GM12878 (cell line): ENCODE results near the gene SLC9C1. TPM values are rescaled to one million over a fixed set of nuclear protein-coding genes. Genes with fewer than 3 reads are reported as not detected.

Source experiments
- BACH1 ChIP-seq: fragments of 450-650 bp; IDR thresholded peaks from 2 replicates; pipeline ENCODE4 v1.6.1; 2017; ENCODE audit warnings: mild to moderate bottlenecking, borderline replicate concordance
- CREM ChIP-seq: IDR thresholded peaks from 2 replicates; pipeline ENCODE4 v1.6.1; 2014; ENCODE audit warnings: antibody characterized with exemption, low read depth
- LARP7 ChIP-seq: fragments of 450-650 bp; IDR thresholded peaks from 2 replicates; pipeline ENCODE4 v1.6.1; 2017; ENCODE audit warnings: mild to moderate bottlenecking
- NFYB ChIP-seq: IDR thresholded peaks from 2 replicates; pipeline ENCODE4 v1.6.1; 2011; ENCODE audit warnings: low read depth, mild to moderate bottlenecking, low read length, improper control_type of control experiment, moderate library complexity; ENCODE audit not compliant: insufficient read depth
- PRDM15 ChIP-seq: fragments of 450-650 bp; formaldehyde crosslinking; IDR thresholded peaks from 2 replicates; pipeline ENCODE4 v1.4.0; 2020; ENCODE audit warnings: mild to moderate bottlenecking, moderate library complexity
- SKIL ChIP-seq: fragments of 450-650 bp; IDR thresholded peaks from 2 replicates; pipeline ENCODE4 v1.6.1; 2017; ENCODE audit warnings: mild to moderate bottlenecking, low read depth, inconsistent platforms; ENCODE audit not compliant: poor library complexity, severe bottlenecking
- SMC3 ChIP-seq: IDR thresholded peaks from 2 replicates; pipeline ENCODE4 v1.6.1; 2011; ENCODE audit warnings: low read length, improper control_type of control experiment, borderline replicate concordance
- TARDBP ChIP-seq: IDR thresholded peaks from 2 replicates; pipeline ENCODE4 v1.6.1; 2016; ENCODE audit warnings: borderline replicate concordance
- ZBED1 ChIP-seq: IDR thresholded peaks from 2 replicates; pipeline ENCODE4 v1.6.1; 2016; ENCODE audit warnings: borderline replicate concordance
- ZNF687 ChIP-seq: fragments of 450-650 bp; IDR thresholded peaks from 2 replicates; pipeline ENCODE4 v1.6.1; 2017; ENCODE audit warnings: mild to moderate bottlenecking, moderate library complexity
- polyA plus RNA-seq, 11 experiments: library from polyadenylated mRNA; depleted of rRNA in 4 of 11; unstranded in 6 of 11; stranded (reverse) in 5 of 11; fragments of >200 nt; fragmentation: Nextera tagmentation in 4 of 11; fragmentation: Illumina TruSeq in 1 of 11; extraction: Ambion mirVana in 4 of 11; extraction: Trizol in 1 of 11; gene quantifications; 1 replicate in 1 of 11; 2 replicates in 10 of 11; pipeline versions ENCODE4 v1.2.1 to v1.2.3, GENCODE V29; 2011 to 2016; ENCODE audit warnings: inconsistent platforms in 2 of 11, missing spikeins in 2 of 11, low read depth in 1 of 11
- total RNA-seq, 4 experiments: library from RNA; depleted of rRNA in 3 of 4; stranded (reverse); fragments of >200 nt in 3 of 4; fragmentation: Illumina TruSeq in 1 of 4; extraction: Trizol in 1 of 4; gene quantifications; 2 replicates each; pipeline versions ENCODE4 v1.2.1 to v1.2.3, GENCODE V29; 2013 to 2021

The SLC9C1 gene
- total and polyA plus RNA-seq, 10 of the 15 experiments (the other 5 are each of a cell fraction or from before 2014, with no cell fraction given): not detected

DNA sequence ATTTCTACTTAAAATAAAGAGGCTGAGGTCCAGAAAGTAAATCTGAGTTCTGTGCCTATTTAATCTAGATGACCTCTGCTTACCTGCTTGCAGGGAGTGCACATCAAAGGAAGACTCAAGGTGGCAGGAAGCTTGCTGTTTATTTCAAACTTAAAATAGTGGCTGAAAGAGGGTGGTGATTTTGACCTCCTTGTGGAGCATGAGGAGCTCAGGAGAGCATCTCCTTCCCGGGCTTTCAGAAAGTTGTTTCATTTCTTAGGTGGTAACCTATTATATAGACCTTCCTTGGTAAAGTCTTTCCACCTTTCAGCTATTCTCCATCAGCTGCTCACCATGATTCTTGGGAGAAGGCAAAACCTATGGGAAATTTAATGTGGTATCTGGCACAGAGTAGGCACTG is 161.5 kb downstream of the SLC9C1 start (continued):
- no peak for TF ChIP-seq SKIL
- TF ChIP-seq LARP7: no peak
- peak; percentile 83 for TF ChIP-seq BACH1
- TF ChIP-seq SMC3: no peak
- no peak for TF ChIP-seq NFYB
- no peak for TF ChIP-seq ZBED1
- TF ChIP-seq CREM: no peak
- no peak for TF ChIP-seq ZNF687
- peak; percentile 78 for TF ChIP-seq PRDM15 (CRISPR knock-in tag)
- no peak for TF ChIP-seq TARDBP
